GM23338 (cell line): Measurements from ENCODE around the gene SIAH1. TPM values are rescaled to one million over a fixed set of nuclear protein-coding genes. Genes with fewer than 3 reads are reported as not detected.

Experiments used
- ATAC-seq: fragments of 200-7000 bp; cut with Tn5 transposase; 3 replicates; pipeline ENCODE4 v1.9.1; 2020
- DNase-seq: peaks from one replicate; pipeline ENCODE4 v3.0.0-alpha.2; 2015; ENCODE audit warnings: low spot score
- H2AFZ ChIP-seq: fragments of 200-600 bp; sonication (generic); 2 replicates; pipeline ENCODE4 v1.8.0; 2016; ENCODE audit warnings: antibody characterized with exemption, mild to moderate bottlenecking, moderate library complexity
- H3F3A ChIP-seq: fragments of 200-600 bp; sonication (generic); replicated peaks from 2 replicates; pipeline ENCODE4 v1.8.0; 2017; ENCODE audit warnings: antibody characterized with exemption, mixed run types, low read depth
- H3K27ac ChIP-seq: fragments of 200-600 bp; sonication (generic); 2 replicates; pipeline ENCODE4 v1.6.1; 2016; ENCODE audit warnings: low read depth
- H3K27me3 ChIP-seq: fragments of 200-600 bp; sonication (generic); 2 replicates; pipeline ENCODE4 v1.8.0; 2016; ENCODE audit warnings: mild to moderate bottlenecking, mixed run types, moderate library complexity; ENCODE audit not compliant: insufficient read depth
- H3K36me3 ChIP-seq: fragments of 200-600 bp; sonication (generic); 2 replicates; pipeline ENCODE4 v1.8.0; 2016; ENCODE audit warnings: mild to moderate bottlenecking; ENCODE audit not compliant: insufficient read depth
- H3K4me1 ChIP-seq: fragments of 200-600 bp; sonication (generic); 2 replicates; pipeline ENCODE4 v1.8.0; 2016; ENCODE audit warnings: mild to moderate bottlenecking, moderate library complexity; ENCODE audit not compliant: insufficient read depth
- H3K4me2 ChIP-seq: fragments of 200-600 bp; sonication (generic); 2 replicates; pipeline ENCODE4 v1.7.1; 2017; ENCODE audit warnings: mixed run types
- H3K4me3 ChIP-seq: fragments of 200-600 bp; sonication (generic); 2 replicates; pipeline ENCODE4 v1.6.1; 2016; ENCODE audit warnings: mixed run types
- H3K79me2 ChIP-seq: fragments of 200-600 bp; sonication (generic); replicated peaks from 2 replicates; pipeline ENCODE4 v1.8.0; 2017; ENCODE audit warnings: mild to moderate bottlenecking; ENCODE audit not compliant: insufficient read depth
- H3K9me2 ChIP-seq: fragments of 200-600 bp; sonication (generic); 2 replicates; pipeline ENCODE4 v1.8.0; 2017; ENCODE audit not compliant: insufficient read depth
- H4K20me1 ChIP-seq: fragments of 200-600 bp; sonication (generic); replicated peaks from 2 replicates; pipeline ENCODE4 v1.8.0; 2017; ENCODE audit warnings: mild to moderate bottlenecking; ENCODE audit not compliant: insufficient read depth
- H3K27ac Mint-ChIP-seq: 2 replicates; pipeline ENCODE4 v1.8.0; 2020; ENCODE audit warnings: inconsistent platforms, mild to moderate bottlenecking, moderate library complexity, mixed read lengths
- H3K27me3 Mint-ChIP-seq: 3 replicates; pipeline ENCODE4 v1.8.0; 2022; ENCODE audit warnings: low read depth, mild to moderate bottlenecking, moderate library complexity, mixed read lengths, inconsistent platforms; ENCODE audit not compliant: insufficient read depth, poor library complexity
- H3K36me3 Mint-ChIP-seq: 3 replicates; pipeline ENCODE4 v1.8.0; 2021; ENCODE audit warnings: low read depth, mild to moderate bottlenecking, inconsistent platforms, moderate library complexity, mixed read lengths
- H3K4me1 Mint-ChIP-seq: 3 replicates; pipeline ENCODE4 v1.8.0; 2020; ENCODE audit warnings: mild to moderate bottlenecking, inconsistent platforms, mixed read lengths
- H3K4me3 Mint-ChIP-seq: 3 replicates; pipeline ENCODE4 v1.8.0; 2021; ENCODE audit warnings: moderate library complexity, mild to moderate bottlenecking, inconsistent platforms, mixed read lengths
- H3K9me3 Mint-ChIP-seq: 3 replicates; pipeline ENCODE4 v1.8.0; 2020; ENCODE audit warnings: moderate library complexity, mild to moderate bottlenecking, inconsistent platforms, mixed read lengths
- CTCF ChIP-seq, 2 experiments: fragments of 200-600 bp in 1 of 2; sonication (generic) in 1 of 2; conservative IDR thresholded peaks; 2 replicates each; pipeline versions ENCODE4 v1.5.1 to v1.6.1; 2016 to 2017; ENCODE audit warnings: antibody characterized with exemption in 2 of 2, low read depth in 2 of 2, mild to moderate bottlenecking in 2 of 2, moderate library complexity in 1 of 2
- ETS1 ChIP-seq: IDR thresholded peaks from 2 replicates; pipeline ENCODE4 v1.6.1; 2016; ENCODE audit warnings: antibody characterized with exemption
- EZH2 ChIP-seq: fragments of 200-600 bp; sonication (generic); IDR thresholded peaks from one replicate; pipeline ENCODE4 v1.8.0; 2017; ENCODE audit warnings: antibody characterized with exemption, mild to moderate bottlenecking, low read depth; ENCODE audit not compliant: unreplicated experiment
- POLR2AphosphoS5 ChIP-seq: IDR thresholded peaks from 2 replicates; pipeline ENCODE4 v1.6.1; 2016; ENCODE audit warnings: antibody characterized with exemption, low read depth
- REST ChIP-seq: IDR thresholded peaks from one replicate; pipeline ENCODE4 v1.6.1; 2018; ENCODE audit warnings: antibody characterized with exemption; ENCODE audit not compliant: unreplicated experiment
- ZNF331 ChIP-seq: fragments of 250-450 bp; sonication (Bioruptor Pico); IDR thresholded peaks from 2 replicates; pipeline ENCODE4 v1.5.0; 2020; ENCODE audit warnings: low read depth, mild to moderate bottlenecking, moderate library complexity
- ZNF462 ChIP-seq: fragments of 250-450 bp; sonication (Bioruptor Pico); IDR thresholded peaks from 2 replicates; pipeline ENCODE4 v1.5.0; 2020; ENCODE audit warnings: mild to moderate bottlenecking, moderate library complexity
- polyA plus RNA-seq: library from polyadenylated mRNA; unstranded; fragments of >200 nt; fragmentation: Nextera tagmentation; extraction: Ambion mirVana; gene quantifications from 2 replicates; pipeline ENCODE4 v1.2.1, GENCODE V29; 2016
- total RNA-seq: library from RNA; depleted of rRNA; stranded (reverse); fragments of >200 nt; shearing (Covaris generic); gene quantifications from 2 replicates; pipeline ENCODE4 v1.2.3, GENCODE V29; 2014

Gene SIAH1
- total and polyA plus RNA-seq, 2 experiments from 2014 or later = 42.0 to 52.7 TPM

GRCh38 chr16:48392407-48392806 is 7.2 kb upstream of the SIAH1 start:
- Histone ChIP-seq H4K20me1 (no peaks in the 10 kb centered on the region), H3K27me3 (no peaks in the 10 kb centered on the region), H3K36me3 (no peaks in the 10 kb centered on the region), H3K4me1 (0 out of 2 replicates have a peak, but pooled peaks cover under 1% of the 10 kb centered on the region), H3K27ac (no peak overlapping the region), H3K4me2 (no peak overlapping the region), H2AFZ (no peak overlapping the region), H3K79me2 (no peaks in the 10 kb centered on the region), H3F3A (no peaks in the 10 kb centered on the region), H3K4me3 (no peak overlapping the region), H3K9me2 (no peaks in the 10 kb centered on the region)
- H3K4me3 Mint-ChIP-seq = no peak overlapping the region
- ATAC-seq (no peak), DNase-seq (no peak)
- TF ChIP-seq POLR2AphosphoS5 (no peak), EZH2 (no peak), REST (no peak)
- no peaks in the 10 kb centered on the region for H3K9me3 Mint-ChIP-seq
- H3K27me3 Mint-ChIP-seq = peaks cover 7% of the 10 kb centered on the region
- no peak overlapping the region for H3K27ac Mint-ChIP-seq
- peaks cover 6% of the 10 kb centered on the region for H3K4me1 Mint-ChIP-seq
- no peaks in the 10 kb centered on the region for H3K36me3 Mint-ChIP-seq

- peak overlapping the region; percentile 80; the same call in 1 of the 2 replicates for H3K4me2 ChIP-seq
- H3K4me3 ChIP-seq = no peak overlapping the region
- TF ChIP-seq ETS1 (no peak), ZNF331 (CRISPR knock-in tag) (no peak), ZNF462 (no peak), CTCF (conservative IDR thresholded peaks at IDR 0.05; ENCODE audit: low read depth in 2 of 2) (no peak)
These were observed 1.5 kb upstream of the SIAH1 start for GRCh38 chr16:48386559-48387312.

More at GRCh38 chr16:48386559-48387312, 1.5 kb upstream of the SIAH1 start:
- peaks cover 27% of the 10 kb centered on the region for H3K79me2 ChIP-seq
- peaks cover 15% of the 10 kb centered on the region for H3F3A ChIP-seq
- H2AFZ ChIP-seq = peak overlapping the region; percentile 20; the same call in 1 of the 2 replicates
- DNase-seq (no peak), ATAC-seq (no peak)
- H3K4me1 Mint-ChIP-seq = peaks cover 25% of the 10 kb centered on the region
- no peak overlapping the region for H3K27ac Mint-ChIP-seq
- no peaks in the 10 kb centered on the region for H3K27me3 ChIP-seq
- no peaks in the 10 kb centered on the region for H3K36me3 ChIP-seq
- H3K27me3 Mint-ChIP-seq = peaks cover 5% of the 10 kb centered on the region
- H3K27ac ChIP-seq = peak overlapping the region; percentile 99; the same call in 1 of the 2 replicates
- H3K9me2 ChIP-seq = no peaks in the 10 kb centered on the region
- H3K9me3 Mint-ChIP-seq = no peaks in the 10 kb centered on the region
- H4K20me1 ChIP-seq = no peaks in the 10 kb centered on the region; the same call in 1 of the 2 replicates
- H3K4me1 ChIP-seq = peaks cover 23% of the 10 kb centered on the region
- H3K4me3 Mint-ChIP-seq = peak overlapping the region; percentile 3; the same call in 1 of the 3 replicates
- H3K36me3 Mint-ChIP-seq = peaks cover 3% of the 10 kb centered on the region; the same call in 1 of the 3 replicates
